ENCODE measurements around the gene KCNMA1. TPM values are rescaled to one million over a fixed set of nuclear protein-coding genes. Genes with fewer than 3 reads are reported as not detected.

The KCNMA1 gene
- total RNA-seq, 3 donors from 2014 or later, result 45.4 to 312 (median 62.4) TPM

- intact Hi-C loops (cut with DNase I, micrococcal nuclease), result no loop called here
- TF ChIP-seq, protein P1, sequence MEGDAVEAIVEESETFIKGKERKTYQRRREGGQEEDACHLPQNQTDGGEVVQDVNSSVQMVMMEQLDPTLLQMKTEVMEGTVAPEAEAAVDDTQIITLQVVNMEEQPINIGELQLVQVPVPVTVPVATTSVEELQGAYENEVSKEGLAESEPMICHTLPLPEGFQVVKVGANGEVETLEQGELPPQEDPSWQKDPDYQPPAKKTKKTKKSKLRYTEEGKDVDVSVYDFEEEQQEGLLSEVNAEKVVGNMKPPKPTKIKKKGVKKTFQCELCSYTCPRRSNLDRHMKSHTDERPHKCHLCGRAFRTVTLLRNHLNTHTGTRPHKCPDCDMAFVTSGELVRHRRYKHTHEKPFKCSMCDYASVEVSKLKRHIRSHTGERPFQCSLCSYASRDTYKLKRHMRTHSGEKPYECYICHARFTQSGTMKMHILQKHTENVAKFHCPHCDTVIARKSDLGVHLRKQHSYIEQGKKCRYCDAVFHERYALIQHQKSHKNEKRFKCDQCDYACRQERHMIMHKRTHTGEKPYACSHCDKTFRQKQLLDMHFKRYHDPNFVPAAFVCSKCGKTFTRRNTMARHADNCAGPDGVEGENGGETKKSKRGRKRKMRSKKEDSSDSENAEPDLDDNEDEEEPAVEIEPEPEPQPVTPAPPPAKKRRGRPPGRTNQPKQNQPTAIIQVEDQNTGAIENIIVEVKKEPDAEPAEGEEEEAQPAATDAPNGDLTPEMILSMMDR (IDR thresholded peaks at IDR 0.05), result no peak
- Histone ChIP-seq H3K9me3 (no peaks in the 10 kb centered on the region), H3K4me1 (ENCODE audit: low read depth) (no peaks in the 10 kb centered on the region), H3K4me3 (no peak overlapping the region), H3K36me3 (ENCODE audit: low read depth) (no peaks in the 10 kb centered on the region)
- no peak for DNase-seq
- ATAC-seq, result no peak
These were observed 565.7 kb downstream of the KCNMA1 start for GRCh38 chr10:77071956-77072355.

GRCh38 chr10:77071001-77071511 lies 566.6 kb downstream of the KCNMA1 start:
- no peaks in the 10 kb centered on the region for H3K9me3 ChIP-seq
- no peaks in the 10 kb centered on the region for H3K4me1 ChIP-seq (ENCODE audit: low read depth)
- DNase-seq (no peak), ATAC-seq (no peak)
- no peaks in the 10 kb centered on the region for H3K36me3 ChIP-seq (ENCODE audit: low read depth)
- intact Hi-C loops (cut with DNase I, micrococcal nuclease), result no loop called here
- H3K4me3 ChIP-seq, result no peak overlapping the region
- TF ChIP-seq, protein P1 (IDR thresholded peaks at IDR 0.05), result no peak

DNA sequence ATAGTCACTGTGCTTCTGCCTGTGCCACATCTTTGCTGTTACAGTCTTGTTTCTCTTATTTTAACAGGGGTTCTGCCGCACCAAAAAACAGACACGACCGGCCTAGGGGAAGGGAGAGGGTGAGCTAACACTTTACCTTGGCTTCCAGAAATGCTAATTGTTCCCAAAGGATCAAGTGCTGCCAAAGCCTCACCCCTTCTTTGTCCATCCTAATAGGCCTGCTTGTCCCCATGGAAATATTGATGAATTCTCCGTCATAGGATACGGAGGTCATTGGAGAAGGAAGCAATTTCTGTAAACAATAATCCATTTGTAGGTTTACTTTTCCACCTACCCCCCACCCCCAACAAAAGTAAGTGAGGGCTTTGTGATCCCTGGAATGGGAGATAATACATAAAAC lies 567.3 kb downstream of the KCNMA1 start:
- no peak for ATAC-seq
- no peaks in the 10 kb centered on the region for H3K36me3 ChIP-seq (ENCODE audit: low read depth)
- H3K4me1 ChIP-seq (ENCODE audit: low read depth), result no peaks in the 10 kb centered on the region
- no peaks in the 10 kb centered on the region for H3K9me3 ChIP-seq
- no peak for DNase-seq
- TF ChIP-seq, protein P1 (IDR thresholded peaks at IDR 0.05), result no peak
- H3K4me3 ChIP-seq, result no peak overlapping the region
- intact Hi-C loops (cut with DNase I, micrococcal nuclease), result no loop called here

- Histone ChIP-seq H3K4me3 (no peak overlapping the region), H3K9me3 (no peaks in the 10 kb centered on the region), H3K4me1 (ENCODE audit: low read depth) (no peaks in the 10 kb centered on the region), H3K36me3 (ENCODE audit: low read depth) (no peaks in the 10 kb centered on the region)
- no peak for ATAC-seq
- TF ChIP-seq, protein P1 (IDR thresholded peaks at IDR 0.05), result no peak
- DNase-seq, result no peak
- intact Hi-C loops (cut with DNase I, micrococcal nuclease), result no loop called here
These were observed 568.6 kb downstream of the KCNMA1 start for GRCh38 chr10:77068969-77069368.

- Histone ChIP-seq H3K4me1 (ENCODE audit: low read depth) (no peaks in the 10 kb centered on the region), H3K9me3 (no peaks in the 10 kb centered on the region), H3K36me3 (ENCODE audit: low read depth) (no peaks in the 10 kb centered on the region), H3K4me3 (no peak overlapping the region)
- TF ChIP-seq, protein P1 (IDR thresholded peaks at IDR 0.05), result no peak
- intact Hi-C loops (cut with DNase I, micrococcal nuclease), result no loop called here
- DNase-seq (no peak), ATAC-seq (no peak)
These were observed 569.3 kb downstream of the KCNMA1 start for GRCh38 chr10:77068272-77068671.

- ATAC-seq (no peak), DNase-seq (no peak)
- TF ChIP-seq, protein P1 (IDR thresholded peaks at IDR 0.05), result no peak
- intact Hi-C loops (cut with DNase I, micrococcal nuclease), result no loop called here
- no peaks in the 10 kb centered on the region for H3K36me3 ChIP-seq (ENCODE audit: low read depth)
- no peak overlapping the region for H3K4me3 ChIP-seq
- no peaks in the 10 kb centered on the region for H3K4me1 ChIP-seq (ENCODE audit: low read depth)
- H3K9me3 ChIP-seq, result no peaks in the 10 kb centered on the region
These were observed 575.2 kb downstream of the KCNMA1 start for GRCh38 chr10:77062381-77062780.
